Measurements from ENCODE around the gene DNAH1.
A peak's percentile ranks its signal among the peaks of the same experiment; 100 is the strongest.

The DNAH1 gene

DNA sequence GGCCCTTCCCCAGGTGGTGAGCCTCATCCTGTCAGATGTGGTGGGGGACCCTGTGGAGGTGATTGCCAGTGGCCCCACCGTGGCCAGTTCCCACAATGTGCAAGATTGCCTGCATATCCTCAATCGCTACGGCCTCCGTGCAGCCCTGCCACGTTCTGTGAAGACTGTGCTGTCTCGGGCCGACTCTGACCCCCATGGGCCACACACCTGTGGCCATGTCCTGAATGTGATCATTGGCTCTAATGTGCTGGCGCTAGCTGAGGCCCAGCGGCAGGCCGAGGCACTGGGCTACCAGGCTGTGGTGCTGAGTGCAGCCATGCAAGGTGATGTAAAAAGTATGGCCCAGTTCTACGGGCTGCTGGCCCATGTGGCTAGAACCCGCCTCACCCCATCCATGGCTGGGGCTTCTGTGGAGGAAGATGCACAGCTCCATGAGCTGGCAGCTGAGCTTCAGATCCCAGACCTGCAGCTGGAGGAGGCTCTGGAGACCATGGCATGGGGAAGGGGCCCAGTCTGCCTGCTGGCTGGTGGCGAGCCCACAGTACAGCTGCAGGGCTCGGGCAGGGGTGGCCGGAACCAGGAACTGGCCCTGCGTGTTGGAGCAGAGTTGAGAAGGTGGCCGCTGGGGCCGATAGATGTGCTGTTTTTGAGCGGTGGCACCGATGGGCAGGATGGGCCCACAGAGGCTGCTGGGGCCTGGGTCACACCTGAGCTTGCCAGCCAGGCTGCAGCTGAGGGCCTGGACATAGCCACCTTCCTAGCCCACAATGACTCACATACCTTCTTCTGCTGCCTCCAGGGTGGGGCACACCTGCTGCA, 23.7 kb upstream of the DNAH1 start:
- Histone ChIP-seq H3K36me3 (ENCODE audit: control insufficient read depth, insufficient read depth, low read length) (peaks cover 5% of the 10 kb centered on the region), H3K9me3 (ENCODE audit: control insufficient read depth, insufficient read depth, low read length) (no peaks in the 10 kb centered on the region), H3K4me3 (ENCODE audit: low read depth, low read length) (no peak overlapping the region), H3K4me1 (ENCODE audit: control insufficient read depth, insufficient read depth, low read length) (no peaks in the 10 kb centered on the region), H3K9ac (ENCODE audit: low read depth, low read length) (no peak overlapping the region), H3K27me3 (ENCODE audit: control insufficient read depth, insufficient read depth, low read length) (no peaks in the 10 kb centered on the region)

DNA sequence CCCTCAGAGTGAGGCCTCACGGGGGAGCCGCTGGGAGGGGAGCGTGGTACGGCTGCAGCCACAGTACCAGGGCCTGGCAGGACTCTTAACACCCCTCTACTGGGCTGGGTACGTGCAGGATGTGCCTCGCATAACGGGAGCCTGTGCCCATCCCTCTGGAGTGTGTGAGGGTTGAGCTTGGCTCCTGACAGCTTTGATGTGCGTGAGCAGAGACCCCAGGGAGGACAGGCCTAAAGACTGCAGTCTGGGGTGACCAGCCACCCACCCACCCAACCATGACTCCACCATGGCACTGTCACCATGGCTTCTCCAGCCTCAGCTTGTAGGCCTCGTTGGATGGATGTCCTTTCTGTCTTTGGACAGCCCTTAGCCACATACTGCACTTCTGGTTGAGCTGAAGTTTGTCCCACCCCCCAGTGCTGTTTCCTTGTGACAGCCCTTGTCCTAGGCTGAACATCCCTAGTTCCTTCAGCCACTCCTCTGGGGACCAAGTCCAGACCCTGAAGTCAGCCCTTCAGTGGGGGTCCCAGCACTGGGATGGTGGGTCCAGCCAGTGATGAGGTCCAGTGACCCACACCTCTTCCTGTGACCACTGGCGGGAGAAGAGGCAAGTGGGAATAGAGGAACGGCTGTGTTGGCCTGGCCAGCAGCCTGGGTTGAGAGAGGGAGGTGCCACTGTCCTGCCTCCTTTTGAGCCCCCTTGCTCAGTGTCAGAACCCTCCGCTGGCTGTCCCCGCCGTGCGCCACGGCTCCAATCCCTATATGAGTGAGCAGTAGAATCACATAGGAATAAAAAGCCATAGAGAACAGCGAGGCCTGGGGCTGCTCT, 22.4 kb upstream of the DNAH1 start:
- peaks cover 3% of the 10 kb centered on the region for H3K36me3 ChIP-seq (ENCODE audit: control insufficient read depth, insufficient read depth, low read length)
- H3K4me3 ChIP-seq (ENCODE audit: low read depth, low read length), result no peak overlapping the region
- H3K27me3 ChIP-seq (ENCODE audit: control insufficient read depth, insufficient read depth, low read length), result no peaks in the 10 kb centered on the region
- H3K9ac ChIP-seq (ENCODE audit: low read depth, low read length), result no peak overlapping the region
- H3K9me3 ChIP-seq (ENCODE audit: control insufficient read depth, insufficient read depth, low read length), result no peaks in the 10 kb centered on the region
- peaks cover 2% of the 10 kb centered on the region for H3K4me1 ChIP-seq (ENCODE audit: control insufficient read depth, insufficient read depth, low read length)

DNA sequence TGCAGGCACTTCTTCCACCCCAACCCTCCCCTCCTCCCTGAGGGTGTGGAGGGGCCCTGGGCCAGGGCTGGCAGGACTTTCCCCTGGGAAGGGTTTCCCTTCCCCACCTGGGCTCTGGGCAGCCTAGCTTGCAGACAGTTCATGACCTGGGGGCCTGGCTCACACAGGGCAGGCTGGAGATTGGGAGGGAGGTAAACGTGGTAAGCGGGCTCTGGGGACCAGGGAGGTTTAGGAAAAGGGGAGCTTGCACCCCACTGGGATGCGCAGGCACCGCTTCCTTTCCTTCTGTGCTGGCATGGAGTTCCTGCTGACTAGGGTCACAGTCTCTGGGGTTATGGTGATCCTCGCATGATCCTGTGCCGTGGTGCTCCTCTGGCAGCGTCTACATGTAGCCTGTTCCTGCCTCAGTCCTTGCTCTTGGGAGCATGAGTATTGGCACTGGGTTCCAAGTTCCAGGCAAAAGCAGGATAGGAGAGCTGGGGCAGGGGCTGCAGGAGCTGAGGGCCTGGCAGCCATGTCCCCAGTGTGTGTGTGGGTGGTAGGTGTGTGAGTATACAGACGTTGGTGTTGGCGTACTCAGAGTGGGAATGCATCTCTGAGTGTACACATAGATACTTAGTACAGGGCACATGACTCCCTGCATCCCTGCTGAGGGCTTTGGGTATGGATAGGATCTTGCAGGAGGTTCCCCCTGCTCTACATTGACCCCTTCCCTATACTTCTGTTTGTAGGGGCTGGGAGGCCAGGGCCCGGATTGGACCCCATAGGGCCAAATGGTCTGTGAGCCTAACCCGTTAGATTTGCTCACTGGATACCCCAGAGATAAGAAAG, 21.6 kb upstream of the DNAH1 start:
- H3K4me1 ChIP-seq (ENCODE audit: control insufficient read depth, insufficient read depth, low read length), result peaks cover 4% of the 10 kb centered on the region
- no peaks in the 10 kb centered on the region for H3K9me3 ChIP-seq (ENCODE audit: control insufficient read depth, insufficient read depth, low read length)
- H3K4me3 ChIP-seq (ENCODE audit: low read depth, low read length), result no peak overlapping the region
- H3K36me3 ChIP-seq (ENCODE audit: control insufficient read depth, insufficient read depth, low read length), result peaks cover 3% of the 10 kb centered on the region
- no peaks in the 10 kb centered on the region for H3K27me3 ChIP-seq (ENCODE audit: control insufficient read depth, insufficient read depth, low read length)
- H3K9ac ChIP-seq (ENCODE audit: low read depth, low read length), result no peak overlapping the region

DNA sequence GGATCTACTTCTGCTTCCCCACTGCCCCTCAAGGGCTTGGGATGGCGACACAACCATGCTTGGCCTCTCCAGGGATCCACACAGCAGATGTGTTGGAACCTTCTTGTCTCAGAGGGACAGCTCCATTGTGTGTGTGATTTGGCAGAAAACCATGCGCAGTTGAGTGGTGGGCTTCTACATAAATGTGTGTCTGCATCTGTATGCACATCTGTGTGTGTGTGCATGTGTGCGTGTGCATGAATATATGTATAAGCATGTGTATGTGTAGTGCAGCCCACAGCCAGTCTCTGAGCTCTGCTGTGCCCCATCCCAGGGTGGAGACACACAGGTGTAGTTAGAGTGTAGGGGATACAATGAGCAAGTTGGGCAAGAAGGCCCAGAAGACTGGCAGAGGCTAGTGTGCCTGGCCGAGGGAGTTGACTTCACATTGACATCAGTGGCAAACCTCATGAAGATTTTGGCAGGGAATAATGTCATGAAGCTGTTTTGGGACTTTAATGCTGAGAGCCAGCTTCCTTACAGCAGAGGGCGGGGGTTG, 20.4 kb upstream of the DNAH1 start:
- no peaks in the 10 kb centered on the region for H3K9me3 ChIP-seq (ENCODE audit: control insufficient read depth, insufficient read depth, low read length)
- no peaks in the 10 kb centered on the region for H3K27me3 ChIP-seq (ENCODE audit: control insufficient read depth, insufficient read depth, low read length)
- peaks cover 2% of the 10 kb centered on the region for H3K36me3 ChIP-seq (ENCODE audit: control insufficient read depth, insufficient read depth, low read length)
- no peak overlapping the region for H3K4me3 ChIP-seq (ENCODE audit: low read depth, low read length)
- H3K9ac ChIP-seq (ENCODE audit: low read depth, low read length), result no peak overlapping the region
- peaks cover 9% of the 10 kb centered on the region for H3K4me1 ChIP-seq (ENCODE audit: control insufficient read depth, insufficient read depth, low read length)

DNA sequence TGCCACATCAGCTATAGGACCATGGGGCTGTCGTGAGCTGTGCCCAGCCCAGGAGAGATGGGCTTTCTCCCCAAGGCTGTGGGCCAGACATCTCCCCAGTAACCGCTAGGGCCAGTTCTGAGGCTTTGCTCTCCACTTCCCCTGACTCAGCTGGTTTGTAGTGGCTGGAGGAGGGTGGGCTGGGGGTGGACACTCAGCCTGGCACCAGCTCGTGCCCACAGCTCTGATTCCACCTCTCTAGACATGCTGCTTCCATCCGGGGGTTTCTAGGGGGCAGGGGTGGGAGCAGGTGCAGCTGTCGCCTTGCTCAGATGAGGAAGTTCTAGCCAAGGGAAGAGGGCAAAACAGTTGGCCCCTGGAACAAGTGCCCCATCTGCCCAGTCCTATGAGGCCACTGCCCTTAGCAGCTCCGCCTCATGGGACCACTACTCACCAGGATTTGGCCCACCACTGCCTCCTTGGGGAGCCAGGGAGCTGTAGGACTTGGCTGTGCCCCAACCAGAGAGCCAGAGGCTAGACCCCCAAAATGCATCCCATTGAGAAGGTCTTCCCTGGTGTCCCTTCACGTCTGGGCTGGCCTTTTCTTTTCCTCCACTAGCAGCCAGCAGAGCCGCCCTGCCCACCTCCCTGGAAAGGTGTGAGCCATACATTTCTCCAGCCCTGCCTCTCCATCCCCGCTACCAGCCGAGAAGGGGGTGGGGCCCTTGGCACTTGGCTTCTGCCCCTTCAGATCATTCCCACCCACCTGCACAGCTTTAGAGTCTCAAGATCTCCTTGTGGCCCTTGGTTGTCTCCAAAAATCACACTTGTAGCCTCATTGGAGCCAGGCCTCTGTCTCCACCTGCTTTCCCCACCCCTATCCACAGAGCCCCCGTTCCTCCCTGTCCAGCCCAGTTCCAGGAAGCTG, 18.6 kb upstream of the DNAH1 start:
- Histone ChIP-seq H3K4me3 (ENCODE audit: low read depth, low read length) (no peak overlapping the region), H3K27me3 (ENCODE audit: control insufficient read depth, insufficient read depth, low read length) (no peaks in the 10 kb centered on the region), H3K9ac (ENCODE audit: low read depth, low read length) (no peak overlapping the region), H3K4me1 (ENCODE audit: control insufficient read depth, insufficient read depth, low read length) (peaks cover 9% of the 10 kb centered on the region), H3K9me3 (ENCODE audit: control insufficient read depth, insufficient read depth, low read length) (no peaks in the 10 kb centered on the region), H3K36me3 (ENCODE audit: control insufficient read depth, insufficient read depth, low read length) (no peaks in the 10 kb centered on the region)

DNA sequence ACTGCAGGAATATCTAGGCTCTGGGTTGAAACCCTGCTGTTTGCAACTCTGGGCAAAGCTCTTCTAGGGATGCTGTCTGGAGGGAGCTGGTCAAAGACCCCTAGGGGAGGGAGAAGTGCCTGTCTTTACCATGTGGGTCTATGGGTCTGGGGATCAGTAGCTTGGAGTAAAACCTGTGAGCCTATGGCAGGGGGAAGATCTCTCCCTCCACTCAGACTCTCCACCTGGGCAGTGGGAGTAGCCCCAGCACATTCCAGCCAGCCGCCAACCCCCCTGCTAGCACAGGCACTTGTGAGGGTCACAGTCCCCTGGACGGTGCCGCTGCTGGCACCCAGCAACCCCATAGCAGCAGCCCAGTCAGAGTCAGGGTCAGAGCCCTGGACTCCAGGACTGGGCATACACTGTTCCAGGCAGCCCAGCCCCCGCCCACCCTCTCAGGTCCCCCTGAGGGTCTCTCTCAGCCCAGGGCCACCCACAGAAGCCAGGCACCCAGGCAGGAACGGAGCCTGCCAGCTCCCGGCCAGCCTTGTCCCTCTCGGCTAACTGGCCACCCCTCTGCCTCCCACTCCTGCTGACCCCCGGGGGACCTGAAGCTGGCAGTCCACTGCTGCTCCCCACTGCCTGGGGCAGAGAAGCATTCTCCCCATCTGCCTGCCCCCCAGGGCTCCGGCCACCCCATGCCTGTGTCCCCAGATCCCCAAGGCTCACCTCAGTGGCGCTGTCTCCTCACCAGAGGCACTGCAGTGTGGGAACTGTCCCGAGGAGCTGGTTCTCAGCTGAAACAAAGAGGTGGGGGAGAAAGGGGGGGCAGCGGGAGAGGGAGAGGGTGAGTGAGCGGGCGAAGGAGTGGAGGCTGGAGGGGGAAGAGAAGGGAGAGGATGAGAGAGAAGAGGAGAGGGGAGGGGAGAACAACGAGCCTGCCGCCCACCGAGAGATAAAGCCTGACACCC, 17.7 kb upstream of the DNAH1 start:
- Histone ChIP-seq H3K4me3 (ENCODE audit: low read depth, low read length) (peak overlapping the region; percentile 22), H3K9ac (ENCODE audit: low read depth, low read length) (no peak overlapping the region), H3K36me3 (ENCODE audit: control insufficient read depth, insufficient read depth, low read length) (no peaks in the 10 kb centered on the region), H3K4me1 (ENCODE audit: control insufficient read depth, insufficient read depth, low read length) (peaks cover 9% of the 10 kb centered on the region), H3K27me3 (ENCODE audit: control insufficient read depth, insufficient read depth, low read length) (no peaks in the 10 kb centered on the region), H3K9me3 (ENCODE audit: control insufficient read depth, insufficient read depth, low read length) (no peaks in the 10 kb centered on the region)

DNA sequence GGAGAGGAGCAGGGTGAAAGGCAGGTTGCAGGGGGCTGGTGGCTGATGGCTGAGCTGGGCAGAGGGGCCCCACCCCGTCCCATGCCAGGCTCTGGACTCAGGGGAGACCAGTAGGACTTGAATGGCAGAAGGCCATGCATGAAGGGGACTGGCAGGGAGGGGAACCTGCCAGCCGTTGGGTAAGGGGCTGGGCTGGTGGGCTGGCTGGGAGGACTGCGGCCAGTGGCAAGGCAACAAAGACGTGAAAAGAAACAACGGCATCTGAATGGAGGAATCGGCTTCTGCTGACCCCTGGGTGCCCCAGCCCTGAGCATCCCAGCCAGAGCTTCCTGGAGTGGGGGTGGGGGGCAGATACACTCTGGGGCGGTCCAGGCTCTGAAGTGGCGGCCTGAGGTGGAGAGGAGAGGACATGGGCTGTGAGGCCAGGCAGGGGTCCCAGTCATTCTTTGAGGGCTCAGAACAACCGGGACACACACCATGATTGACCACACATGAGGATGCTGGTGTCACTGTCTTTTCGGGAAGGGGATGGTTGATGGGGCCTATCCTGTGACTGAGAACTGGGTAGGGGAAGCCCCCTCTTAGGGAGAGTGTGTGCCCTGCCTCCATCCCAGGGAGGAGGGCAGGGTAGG, 16.8 kb upstream of the DNAH1 start:
- Histone ChIP-seq H3K4me1 (ENCODE audit: control insufficient read depth, insufficient read depth, low read length) (peaks cover 9% of the 10 kb centered on the region), H3K4me3 (ENCODE audit: low read depth, low read length) (peak overlapping the region; percentile 31), H3K36me3 (ENCODE audit: control insufficient read depth, insufficient read depth, low read length) (no peaks in the 10 kb centered on the region), H3K9ac (ENCODE audit: low read depth, low read length) (no peak overlapping the region), H3K27me3 (ENCODE audit: control insufficient read depth, insufficient read depth, low read length) (no peaks in the 10 kb centered on the region), H3K9me3 (ENCODE audit: control insufficient read depth, insufficient read depth, low read length) (no peaks in the 10 kb centered on the region)

DNA sequence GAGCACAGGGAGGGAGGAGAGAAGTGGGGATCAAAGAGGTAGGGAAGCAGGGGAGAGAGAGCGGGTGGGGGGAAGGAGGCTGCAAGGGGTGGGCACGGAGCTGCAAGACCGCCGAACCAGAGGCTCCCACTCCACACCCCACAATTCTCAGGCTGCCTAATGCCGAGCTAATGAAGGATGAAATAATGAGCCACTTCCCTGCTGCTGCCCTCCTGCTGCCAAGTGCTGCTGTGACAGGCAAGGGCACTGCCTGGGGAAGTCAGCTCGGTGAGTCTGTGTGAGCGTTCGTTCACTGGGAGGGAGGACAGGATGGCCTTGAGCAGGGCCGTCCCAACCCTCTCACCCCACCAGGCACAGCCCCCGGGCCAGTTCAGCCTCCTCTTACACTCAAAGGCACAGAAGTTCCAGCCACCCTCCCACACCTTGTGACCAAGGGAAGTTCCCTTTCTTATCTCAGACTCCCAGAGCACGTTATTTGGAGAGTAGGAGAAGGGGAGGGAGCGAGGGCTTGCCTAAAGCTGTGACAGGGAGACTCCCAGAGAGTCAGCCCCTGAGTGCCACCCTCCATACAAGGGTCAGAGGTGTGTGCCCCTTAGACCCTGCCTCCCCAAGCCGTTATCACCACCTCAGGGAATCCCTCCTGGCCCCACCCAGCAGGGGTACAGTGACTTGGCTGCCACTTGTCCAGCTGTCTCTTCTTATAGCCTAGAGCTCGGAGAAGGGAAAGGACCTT, 16.1 kb upstream of the DNAH1 start:
- peak overlapping the region; percentile 31 for H3K4me3 ChIP-seq (ENCODE audit: low read depth, low read length)
- no peaks in the 10 kb centered on the region for H3K27me3 ChIP-seq (ENCODE audit: control insufficient read depth, insufficient read depth, low read length)
- peaks cover 9% of the 10 kb centered on the region for H3K4me1 ChIP-seq (ENCODE audit: control insufficient read depth, insufficient read depth, low read length)
- H3K9ac ChIP-seq (ENCODE audit: low read depth, low read length), result no peak overlapping the region
- no peaks in the 10 kb centered on the region for H3K36me3 ChIP-seq (ENCODE audit: control insufficient read depth, insufficient read depth, low read length)
- H3K9me3 ChIP-seq (ENCODE audit: control insufficient read depth, insufficient read depth, low read length), result no peaks in the 10 kb centered on the region

DNA sequence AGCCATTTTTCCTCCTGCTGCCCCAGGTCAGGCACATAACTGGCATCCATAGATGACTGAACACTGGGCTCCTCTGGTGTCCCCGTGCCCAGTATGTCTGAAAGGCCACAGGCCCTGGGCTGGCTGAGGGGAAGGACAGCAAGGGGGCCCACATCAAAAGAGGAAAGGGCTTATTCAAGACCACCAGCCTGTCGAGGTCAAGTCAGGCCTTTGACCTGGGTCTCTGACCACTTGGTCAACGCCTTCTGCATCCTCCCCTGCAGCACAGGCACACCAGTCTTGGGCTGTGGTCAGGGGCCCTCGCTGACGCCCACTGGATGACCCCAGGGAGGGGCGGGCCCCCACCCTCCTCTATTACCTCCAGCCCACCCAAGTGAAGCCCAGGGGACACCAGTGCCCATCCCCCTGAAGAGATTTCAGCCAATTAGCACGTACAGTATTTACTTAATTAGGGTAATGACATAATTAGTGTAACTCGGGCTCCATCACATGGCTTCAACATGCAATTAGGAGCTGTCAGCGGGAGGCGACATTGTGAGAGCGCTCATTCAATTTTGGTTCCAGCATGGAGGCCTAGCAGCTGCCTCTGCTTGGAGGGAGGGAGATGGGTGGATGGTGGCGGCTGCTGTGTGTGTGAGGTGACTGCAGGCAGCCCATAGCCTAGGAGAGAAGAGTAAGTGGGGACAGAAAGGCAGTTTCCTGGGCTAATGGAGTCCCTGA, 13.5 kb upstream of the DNAH1 start:
- Histone ChIP-seq H3K9me3 (ENCODE audit: control insufficient read depth, insufficient read depth, low read length) (no peaks in the 10 kb centered on the region), H3K4me1 (ENCODE audit: control insufficient read depth, insufficient read depth, low read length) (peaks cover 9% of the 10 kb centered on the region), H3K27me3 (ENCODE audit: control insufficient read depth, insufficient read depth, low read length) (no peaks in the 10 kb centered on the region), H3K9ac (ENCODE audit: low read depth, low read length) (no peak overlapping the region), H3K36me3 (ENCODE audit: control insufficient read depth, insufficient read depth, low read length) (no peaks in the 10 kb centered on the region), H3K4me3 (ENCODE audit: low read depth, low read length) (no peak overlapping the region)
